Breast epithelium (tissue), 4 donors: ENCODE data around the gene TREM2. TPM values are rescaled to one million over a fixed set of nuclear protein-coding genes. Genes with fewer than 3 reads are reported as not detected.

Experiments used
- DNase-seq, 2 donors: peaks; one replicate each; pipeline ENCODE4 v3.0.0-alpha.2; 2019; ENCODE audit warnings: low spot score in 2 of 2
- H3K27ac ChIP-seq, 2 donors: fragments of 200-600 bp; sonication (generic) in 1 of 2; one replicate each; pipeline ENCODE4 v1.5.1; 2016 to 2019; ENCODE audit warnings: mild to moderate bottlenecking in 1 of 2
- H3K27me3 ChIP-seq, 2 donors: fragments of 200-600 bp; sonication (generic) in 1 of 2; one replicate each; pipeline versions ENCODE4 v1.5.1 to v1.6.0; 2017 to 2019; ENCODE audit warnings: control low read depth in 1 of 2, mild to moderate bottlenecking in 1 of 2
- H3K36me3 ChIP-seq: fragments of 200-600 bp; one replicate; pipeline ENCODE4 v1.5.1; 2019
- H3K4me1 ChIP-seq, 2 donors: fragments of 200-600 bp; sonication (generic); one replicate each; pipeline ENCODE4 v1.5.1; 2016 to 2019; ENCODE audit warnings: control low read depth in 1 of 2
- H3K4me3 ChIP-seq, 3 donors: fragments of 200-600 bp; sonication (generic); 1 replicate in 2 of 3; 2 replicates in 1 of 3; pipeline ENCODE4 v1.5.1; 2016 to 2019; ENCODE audit warnings: mild to moderate bottlenecking in 3 of 3, moderate library complexity in 2 of 3
- H3K9me3 ChIP-seq, 2 donors: fragments of 200-600 bp; sonication (generic) in 1 of 2; one replicate each; pipeline ENCODE4 v1.5.1; 2016 to 2019; ENCODE audit warnings: control low read depth in 1 of 2
- POLR2A ChIP-seq: fragments of 450-650 bp; IDR thresholded peaks from one replicate; pipeline ENCODE4 v1.6.1; 2016; ENCODE audit warnings: antibody characterized with exemption, mild to moderate bottlenecking, moderate library complexity
- POLR2AphosphoS5 ChIP-seq, 3 donors: sonication (generic); formaldehyde crosslinking; IDR thresholded peaks; one replicate each; pipeline ENCODE4 v1.6.1; 2017; ENCODE audit warnings: antibody characterized with exemption in 3 of 3
- intact Hi-C: fragments of 100-400 bp; cut with DNase I; formaldehyde crosslinking; loops from one replicate; pipeline ENCODE4 v1.15.1; 2023; ENCODE audit warnings: low total_unique reads
- total RNA-seq, 3 donors: library from RNA; depleted of rRNA; stranded (reverse); fragments of >200 nt; gene quantifications; one replicate each; pipeline ENCODE4 v1.1.0, GENCODE V29; 2016
- TF ChIP-seq, protein P1 (sequence below), 3 donors: fragments of 450-650 bp; IDR thresholded peaks; one replicate each; pipeline ENCODE4 v1.5.1; 2016 to 2017; ENCODE audit warnings: antibody characterized with exemption in 3 of 3, mild to moderate bottlenecking in 3 of 3, moderate library complexity in 3 of 3

Gene TREM2
- total RNA-seq, 3 donors from 2014 or later, result 7.7 to 31.6 (median 10.5) TPM

DNA sequence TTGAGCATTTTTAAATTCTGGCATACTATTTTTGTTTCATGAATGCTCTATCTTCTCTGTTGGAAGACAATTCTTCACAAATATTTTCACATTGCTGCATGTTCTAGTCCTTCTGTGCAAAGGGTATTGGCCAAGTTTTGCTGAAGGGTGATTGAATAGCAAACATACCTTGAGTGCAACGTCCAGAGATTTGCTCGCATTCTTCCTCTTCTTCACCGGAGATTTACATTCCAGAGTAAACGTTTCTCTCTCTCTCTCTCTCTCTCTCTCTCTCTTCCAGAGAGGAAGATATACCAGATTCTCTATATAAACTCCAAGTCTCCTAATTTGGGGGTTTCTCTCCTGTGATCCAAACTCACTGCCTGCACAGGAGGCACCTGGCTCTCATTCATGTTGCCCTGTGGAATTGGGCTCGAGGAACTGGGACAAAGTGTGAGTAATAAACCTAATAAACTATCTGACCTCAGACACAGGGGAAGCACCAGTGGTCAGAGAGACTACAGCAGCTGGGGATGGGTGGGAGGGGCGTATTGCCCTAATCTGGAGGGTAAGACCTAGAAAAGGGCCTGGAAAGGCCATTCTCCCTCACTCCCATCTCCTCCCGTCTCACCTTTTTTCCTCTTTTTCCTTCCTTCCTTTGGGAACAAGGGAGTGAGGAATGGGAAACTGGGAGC is 7.6 kb downstream of the TREM2 start:
- intact Hi-C loops, result no loop called here
- H3K36me3 ChIP-seq, result no peaks in the 10 kb centered on the region
- H3K27ac ChIP-seq, result no peak overlapping the region
- TF ChIP-seq POLR2AphosphoS5 (IDR thresholded peaks at IDR 0.05), result no peak
- no peak for TF ChIP-seq POLR2A
- TF ChIP-seq, protein P1, sequence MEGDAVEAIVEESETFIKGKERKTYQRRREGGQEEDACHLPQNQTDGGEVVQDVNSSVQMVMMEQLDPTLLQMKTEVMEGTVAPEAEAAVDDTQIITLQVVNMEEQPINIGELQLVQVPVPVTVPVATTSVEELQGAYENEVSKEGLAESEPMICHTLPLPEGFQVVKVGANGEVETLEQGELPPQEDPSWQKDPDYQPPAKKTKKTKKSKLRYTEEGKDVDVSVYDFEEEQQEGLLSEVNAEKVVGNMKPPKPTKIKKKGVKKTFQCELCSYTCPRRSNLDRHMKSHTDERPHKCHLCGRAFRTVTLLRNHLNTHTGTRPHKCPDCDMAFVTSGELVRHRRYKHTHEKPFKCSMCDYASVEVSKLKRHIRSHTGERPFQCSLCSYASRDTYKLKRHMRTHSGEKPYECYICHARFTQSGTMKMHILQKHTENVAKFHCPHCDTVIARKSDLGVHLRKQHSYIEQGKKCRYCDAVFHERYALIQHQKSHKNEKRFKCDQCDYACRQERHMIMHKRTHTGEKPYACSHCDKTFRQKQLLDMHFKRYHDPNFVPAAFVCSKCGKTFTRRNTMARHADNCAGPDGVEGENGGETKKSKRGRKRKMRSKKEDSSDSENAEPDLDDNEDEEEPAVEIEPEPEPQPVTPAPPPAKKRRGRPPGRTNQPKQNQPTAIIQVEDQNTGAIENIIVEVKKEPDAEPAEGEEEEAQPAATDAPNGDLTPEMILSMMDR (IDR thresholded peaks at IDR 0.05), result no peak
- H3K9me3 ChIP-seq, result no peaks in the 10 kb centered on the region
- peaks cover 0 to 4% of the 10 kb centered on the region in 2 donors for H3K27me3 ChIP-seq
- no peak overlapping the region for H3K4me3 ChIP-seq
- no peaks in the 10 kb centered on the region for H3K4me1 ChIP-seq
- DNase-seq, result no peak

DNA sequence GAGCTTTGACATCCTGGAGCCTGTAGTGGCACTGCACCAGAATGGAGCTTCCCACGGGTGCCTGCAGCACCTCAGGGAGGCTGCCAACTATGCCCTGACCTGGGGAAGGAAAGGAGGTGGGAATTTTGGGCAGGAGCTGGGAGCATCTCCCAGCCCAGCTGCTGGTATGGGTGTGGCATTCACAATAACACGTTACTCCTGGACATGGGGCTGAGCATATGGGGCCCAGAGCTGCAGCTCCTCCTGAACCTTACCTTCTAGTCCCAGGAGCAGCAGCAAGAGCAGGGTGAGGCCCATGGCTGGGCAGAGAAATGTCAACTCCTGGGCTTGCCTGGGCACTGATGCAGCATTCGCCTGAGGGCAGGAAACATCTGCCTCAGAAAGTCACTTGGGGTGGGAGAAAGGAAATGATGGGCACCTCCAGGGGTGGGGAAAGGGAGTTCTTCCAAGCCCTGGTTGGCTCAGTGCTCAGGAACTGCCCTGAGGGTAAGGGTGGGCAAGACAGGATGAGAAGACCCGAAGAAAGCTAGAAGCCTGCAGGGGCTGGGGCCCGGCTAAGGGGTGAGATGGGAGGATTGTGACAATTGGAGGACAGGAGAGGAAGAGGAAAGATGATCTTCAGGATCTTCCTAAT is 8.8 kb downstream of the TREM2 start, which contains the start of gene TREML1:
Gene TREML1, minus strand, starts transcription at position 356 of the 634 bp plus-strand sequence. Its CDS starts 59 bp downstream, at position 297.
- Histone ChIP-seq H3K27ac (no peak within 1 kb of the TSS), H3K9me3 (no peaks in the 10 kb centered on the region), H3K4me3 (no peak within 1 kb of the TSS), H3K27me3 (no peaks in the 10 kb centered on the region), H3K36me3 (no peaks in the 10 kb centered on the region), H3K4me1 (no peaks in the 10 kb centered on the region)
- no peak for DNase-seq
- intact Hi-C loops, result no loop called here
- TF ChIP-seq, protein P1 (IDR thresholded peaks at IDR 0.05), result no peak
- TF ChIP-seq POLR2AphosphoS5 (IDR thresholded peaks at IDR 0.05) (no peak), POLR2A (no peak)

DNA sequence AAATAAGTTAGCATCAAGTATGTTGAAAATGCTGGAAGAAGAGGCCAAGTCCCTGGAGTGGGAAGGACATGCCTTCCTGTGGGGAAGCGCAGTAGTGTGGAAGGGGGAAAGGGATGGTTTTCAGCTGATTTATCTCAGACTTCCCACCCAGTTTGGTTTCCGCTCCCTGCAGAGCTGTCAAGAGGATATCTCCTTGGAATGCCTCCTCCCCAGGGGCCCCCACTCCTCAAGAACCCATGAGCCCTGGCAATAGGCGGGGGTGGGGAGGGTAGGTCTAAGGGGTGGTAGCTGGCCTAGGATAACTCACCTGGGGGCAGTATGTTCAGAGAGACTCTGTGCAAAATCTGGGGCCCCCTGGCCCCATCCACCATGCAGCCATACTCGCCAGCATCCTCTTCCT is 9.5 kb downstream of the TREM2 start:
- Histone ChIP-seq H3K4me1 (no peaks in the 10 kb centered on the region), H3K27ac (no peak overlapping the region), H3K9me3 (no peaks in the 10 kb centered on the region), H3K27me3 (no peaks in the 10 kb centered on the region), H3K4me3 (no peak overlapping the region), H3K36me3 (no peaks in the 10 kb centered on the region)
- DNase-seq, result no peak
- TF ChIP-seq POLR2AphosphoS5 (IDR thresholded peaks at IDR 0.05) (no peak), POLR2A (no peak)
- TF ChIP-seq, protein P1 (IDR thresholded peaks at IDR 0.05), result no peak
- intact Hi-C loops, result no loop called here

DNA sequence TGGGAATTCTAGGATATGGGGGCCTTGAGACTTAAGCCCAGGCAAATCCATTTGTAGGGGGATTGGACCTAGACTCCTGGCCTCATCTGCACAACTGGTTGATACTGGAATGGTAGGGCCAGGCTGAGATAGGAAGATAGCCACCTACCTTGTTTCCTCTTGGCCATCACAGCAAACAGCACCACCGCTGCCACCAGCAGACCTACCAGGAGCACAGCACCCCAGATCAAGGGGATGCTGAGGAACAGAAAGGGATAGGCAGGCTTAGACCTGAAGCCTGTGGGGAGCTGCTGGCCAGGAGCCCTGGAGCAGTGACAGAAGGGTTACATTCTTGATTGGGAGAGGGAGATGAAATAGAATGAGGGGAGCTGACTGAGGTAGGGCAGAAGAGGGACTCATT is 12.2 kb downstream of the TREM2 start:
- Histone ChIP-seq H3K27ac (no peak overlapping the region), H3K27me3 (no peaks in the 10 kb centered on the region), H3K4me3 (no peak overlapping the region), H3K9me3 (no peaks in the 10 kb centered on the region), H3K36me3 (no peaks in the 10 kb centered on the region), H3K4me1 (no peaks in the 10 kb centered on the region)
- no peak for DNase-seq
- TF ChIP-seq, protein P1 (IDR thresholded peaks at IDR 0.05), result no peak
- no peak for TF ChIP-seq POLR2A
- TF ChIP-seq POLR2AphosphoS5 (IDR thresholded peaks at IDR 0.05), result no peak
- intact Hi-C loops, result no loop called here

DNA sequence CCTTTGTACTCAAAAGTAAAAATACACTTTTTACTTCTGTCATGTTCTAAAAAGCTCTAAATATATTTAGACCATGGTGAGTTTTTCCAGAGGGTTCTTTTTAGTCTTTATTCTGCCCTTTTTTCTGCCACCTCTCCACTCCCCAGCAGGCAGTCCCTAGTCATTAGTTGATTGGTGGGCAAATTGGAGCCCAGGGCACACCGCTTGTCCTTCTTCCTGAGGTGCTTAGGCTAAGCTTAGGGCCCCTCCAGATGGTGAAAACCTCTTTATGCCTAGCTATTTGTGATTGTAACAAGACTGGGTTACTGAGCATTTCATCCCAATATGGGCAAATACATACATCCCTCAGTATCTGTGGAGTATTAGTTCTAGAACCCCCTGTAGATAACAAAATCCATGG is 15.0 kb downstream of the TREM2 start:
- TF ChIP-seq POLR2AphosphoS5 (IDR thresholded peaks at IDR 0.05) (no peak), POLR2A (no peak)
- TF ChIP-seq, protein P1 (IDR thresholded peaks at IDR 0.05), result no peak
- intact Hi-C loops, result no loop called here
- no peaks in the 10 kb centered on the region for H3K4me1 ChIP-seq
- no peaks in the 10 kb centered on the region for H3K9me3 ChIP-seq
- DNase-seq, result no peak
- H3K27me3 ChIP-seq, result no peaks in the 10 kb centered on the region
- no peaks in the 10 kb centered on the region for H3K36me3 ChIP-seq
- no peak overlapping the region for H3K27ac ChIP-seq
- H3K4me3 ChIP-seq, result no peak overlapping the region
